ENCODE measurements around the gene STAC2. TPM values are rescaled to one million over a fixed set of nuclear protein-coding genes. Genes with fewer than 3 reads are reported as not detected.

The STAC2 gene
- total and polyA plus RNA-seq, 9 of the 15 experiments (the other 6 are each of a cell fraction or from before 2014, with no cell fraction given), result not detected

GRCh38 chr17:39244016-39244599 lies 18.4 kb upstream of the STAC2 start:
- in situ Hi-C loops (cut with MboI), result no loop called here

More at GRCh38 chr17:39244016-39244599, 18.4 kb upstream of the STAC2 start:
- H4K20me1 ChIP-seq (replicated peaks; ENCODE audit: control insufficient read depth, insufficient read depth, low read length), result peaks cover 4% of the 10 kb centered on the region; the same call in 1 of the 2 replicates
- H3K9ac ChIP-seq (ENCODE audit: insufficient read depth in 1 of 2, low read depth in 2 of 2, low read length in 2 of 2), result peak overlapping the region in 1 of 2 experiments; percentile 49; a peak in 2 of 4 replicates
- WGBS (ENCODE audit: insufficient coverage, low coverage, missing lambda C conversion rate), result 47% methylated on average over 11 of the region's 11 CpGs
- peaks cover 2 to 14% of the 10 kb centered on the region in 2 experiments; a peak in 4 of 5 replicates for H3K4me1 ChIP-seq (replicated peaks in 1 of 2; ENCODE audit: control insufficient read depth in 2 of 2, insufficient read depth in 2 of 2, low read length in 2 of 2)
- H3K27me3 ChIP-seq (ENCODE audit: control insufficient read depth in 2 of 2, insufficient read depth in 2 of 2, low read length in 2 of 2), result no peaks in the 10 kb centered on the region
- ChIA-PET POLR2A (interaction anchor here (0.6 to 1.5 kb wide), 13 partner anchors 9 to 583 kb away, joined by 3 to 8 read pairs (median 3); partner anchors contain the start of gene RPL19), CTCF (ENCODE audit: low intra/inter-chr PET ratio) (interaction anchor here (0.5 to 1.8 kb wide), 4 partner anchors 8 to 326 kb away, joined by 3 to 21 read pairs (median 10); no protein-coding TSS in a partner anchor)
- no peak for FAIRE-seq
- intact Hi-C loops (cut with micrococcal nuclease), result loop anchor here (1.0 to 10.0 kb wide), 2 partner anchors 37 to 89 kb away; partner anchors contain the start of gene PLXDC1
- H2AFZ ChIP-seq (ENCODE audit: low read depth, low read length), result peak overlapping the region; percentile 32; the same call in 1 of the 2 replicates
- no TSS peak for BruUV-seq (replicated peaks)
- H3K4me2 ChIP-seq (ENCODE audit: insufficient read depth, low read length), result no peak overlapping the region
- H3K9me1 ChIP-seq (ENCODE audit: control insufficient read depth, insufficient read depth, low read length), result no peaks in the 10 kb centered on the region
- no peak overlapping the region for H3K4me3 ChIP-seq
- DNase-seq (ENCODE audit: extremely low read depth in 1 of 4, low spot score in 3 of 4), result no peak
- TF ChIP-seq TFAP4 (CRISPR knock-in tag; IDR thresholded peaks at IDR 0.05; ENCODE audit: borderline replicate concordance) (0 out of 2 replicates have a peak, but pooled peaks have one; percentile 1), TAF7 (tag; IDR thresholded peaks at IDR 0.05) (no peak), AFF4 (CRISPR knock-in tag; IDR thresholded peaks at IDR 0.05) (no peak), RAD21 (CRISPR knock-in tag; conservative IDR thresholded peaks at IDR 0.05 in 1 of 2, IDR thresholded peaks at IDR 0.05 in 1 of 2) (no peak), SMAD4 (CRISPR knock-in tag; conservative IDR thresholded peaks at IDR 0.05) (no peak), MTA3 (IDR thresholded peaks at IDR 0.05; ENCODE audit: borderline replicate concordance) (no peak), ZNF263 (CRISPR knock-in tag; IDR thresholded peaks at IDR 0.05; ENCODE audit: borderline replicate concordance) (peak; percentile 64)
- ATAC-seq, result no peak; the same call in 2 of the 3 replicates
- H3K79me2 ChIP-seq (ENCODE audit: control insufficient read depth, insufficient read depth, low read length), result no peaks in the 10 kb centered on the region
- no peak overlapping the region for H3K27ac ChIP-seq (ENCODE audit: extremely low read depth, low read depth, low read length)
- H3K36me3 ChIP-seq (ENCODE audit: control insufficient read depth, insufficient read depth, low read length), result no peaks in the 10 kb centered on the region
- H3K9me3 ChIP-seq (replicated peaks; ENCODE audit: control insufficient read depth, insufficient read depth, low read depth, low read length), result no peaks in the 10 kb centered on the region

Measured in K562 (cell line).